K562 (cell line): ENCODE results near the gene MTFMT. TPM values are rescaled to one million over a fixed set of nuclear protein-coding genes. Genes with fewer than 3 reads are reported as not detected.

Experiments
- ETV6 ChIP-seq, 3 experiments: fragments of 150-350 bp in 1 of 3; sonication (generic) in 1 of 3; formaldehyde crosslinking in 1 of 3; IDR thresholded peaks; 2 replicates each; pipeline versions ENCODE4 v1.6.1 to v1.8.0; 2014 to 2022; ENCODE audit warnings: borderline replicate concordance in 2 of 3, low read depth in 2 of 3, antibody characterized with exemption in 1 of 3, low read length in 1 of 3, mild to moderate bottlenecking in 1 of 3, missing genetic modification reagents in 1 of 3
- FOXA3 ChIP-seq, 2 experiments: fragments of 450-650 bp in 1 of 2; sonication (generic) in 1 of 2; formaldehyde crosslinking; IDR thresholded peaks in 1 of 2; conservative IDR thresholded peaks in 1 of 2; 2 replicates each; pipeline versions ENCODE4 v1.4.0 to v1.8.0; 2020 to 2022; ENCODE audit warnings: mild to moderate bottlenecking in 2 of 2, missing genetic modification reagents in 1 of 2
- HIVEP1 ChIP-seq: fragments of 250-450 bp; sonication (Bioruptor Pico); IDR thresholded peaks from 2 replicates; pipeline ENCODE4 v1.4.0; 2020; ENCODE audit warnings: mild to moderate bottlenecking
- IRF2 ChIP-seq: sonication (generic); formaldehyde crosslinking; IDR thresholded peaks from 2 replicates; pipeline ENCODE4 v1.8.1; 2022; ENCODE audit warnings: mild to moderate bottlenecking, missing genetic modification reagents
- KHSRP ChIP-seq: fragments of 450-650 bp; IDR thresholded peaks from 2 replicates; pipeline ENCODE4 v1.6.1; 2017
- MAFF ChIP-seq: IDR thresholded peaks from 2 replicates; pipeline ENCODE4 v1.6.1; 2012; ENCODE audit warnings: low read length, improper control_type of control experiment
- PTBP1 ChIP-seq: fragments of 200-400 bp; formaldehyde crosslinking; IDR thresholded peaks from 2 replicates; pipeline ENCODE4 v1.6.1; 2017; ENCODE audit warnings: low read depth, low read length
- YBX1 ChIP-seq: fragments of 450-650 bp; IDR thresholded peaks from 2 replicates; pipeline ENCODE4 v1.7.1; 2016; ENCODE audit warnings: mild to moderate bottlenecking
- ZNF263 ChIP-seq: sonication (generic); formaldehyde crosslinking; IDR thresholded peaks from 2 replicates; pipeline ENCODE4 v1.8.0; 2022; ENCODE audit warnings: mild to moderate bottlenecking, missing genetic modification reagents, borderline replicate concordance
- polyA plus RNA-seq, 8 experiments: library from polyadenylated mRNA; depleted of rRNA in 4 of 8; stranded (reverse) in 5 of 8; unstranded in 3 of 8; fragments of >200 nt; fragmentation: Nextera tagmentation in 2 of 8; fragmentation: Illumina TruSeq in 1 of 8; extraction: Ambion mirVana in 2 of 8; extraction: Trizol in 1 of 8; gene quantifications; 2 replicates each; pipeline versions ENCODE4 v1.2.1 to v1.2.3, GENCODE V29; 2011 to 2014; ENCODE audit warnings: inconsistent platforms in 1 of 8, missing spikeins in 1 of 8
- total RNA-seq, 7 experiments: library from RNA; depleted of rRNA in 6 of 7; stranded (reverse); fragments of >200 nt in 6 of 7; fragmentation: Illumina TruSeq in 2 of 7; extraction: Trizol in 2 of 7; gene quantifications; 2 replicates each; pipeline versions ENCODE4 v1.2.1 to v1.2.3, GENCODE V29; 2011 to 2021; ENCODE audit warnings: low replicate concordance in 1 of 7
- TF ChIP-seq, protein P1 (sequence below): fragments of 450-650 bp; IDR thresholded peaks from 2 replicates; pipeline ENCODE4 v1.6.1; 2016; ENCODE audit warnings: low read depth
- TF ChIP-seq, protein P2 (sequence below): fragments of 250-450 bp; sonication (Bioruptor Pico); IDR thresholded peaks from 2 replicates; pipeline ENCODE4 v1.8.0; 2022; ENCODE audit warnings: moderate library complexity, mild to moderate bottlenecking, inconsistent platforms
- TF ChIP-seq, protein P3 (sequence below): fragments of 250-450 bp; sonication (Bioruptor Pico); IDR thresholded peaks from 2 replicates; pipeline ENCODE4 v1.5.0; 2021; ENCODE audit warnings: mild to moderate bottlenecking, moderate library complexity
- TF ChIP-seq, protein P4 (sequence below): fragments of 200-800 bp; sonication (Bioruptor generic); IDR thresholded peaks from 2 replicates; pipeline ENCODE4 v1.6.1; 2017; ENCODE audit warnings: missing genetic modification characterization, missing compliant biosample characterization

Gene MTFMT
- total and polyA plus RNA-seq, 9 of the 15 experiments (the other 6 are each of a cell fraction or from before 2014, with no cell fraction given), result 1.4 to 31.1 (median 16.2) TPM

- TF ChIP-seq, protein P1, sequence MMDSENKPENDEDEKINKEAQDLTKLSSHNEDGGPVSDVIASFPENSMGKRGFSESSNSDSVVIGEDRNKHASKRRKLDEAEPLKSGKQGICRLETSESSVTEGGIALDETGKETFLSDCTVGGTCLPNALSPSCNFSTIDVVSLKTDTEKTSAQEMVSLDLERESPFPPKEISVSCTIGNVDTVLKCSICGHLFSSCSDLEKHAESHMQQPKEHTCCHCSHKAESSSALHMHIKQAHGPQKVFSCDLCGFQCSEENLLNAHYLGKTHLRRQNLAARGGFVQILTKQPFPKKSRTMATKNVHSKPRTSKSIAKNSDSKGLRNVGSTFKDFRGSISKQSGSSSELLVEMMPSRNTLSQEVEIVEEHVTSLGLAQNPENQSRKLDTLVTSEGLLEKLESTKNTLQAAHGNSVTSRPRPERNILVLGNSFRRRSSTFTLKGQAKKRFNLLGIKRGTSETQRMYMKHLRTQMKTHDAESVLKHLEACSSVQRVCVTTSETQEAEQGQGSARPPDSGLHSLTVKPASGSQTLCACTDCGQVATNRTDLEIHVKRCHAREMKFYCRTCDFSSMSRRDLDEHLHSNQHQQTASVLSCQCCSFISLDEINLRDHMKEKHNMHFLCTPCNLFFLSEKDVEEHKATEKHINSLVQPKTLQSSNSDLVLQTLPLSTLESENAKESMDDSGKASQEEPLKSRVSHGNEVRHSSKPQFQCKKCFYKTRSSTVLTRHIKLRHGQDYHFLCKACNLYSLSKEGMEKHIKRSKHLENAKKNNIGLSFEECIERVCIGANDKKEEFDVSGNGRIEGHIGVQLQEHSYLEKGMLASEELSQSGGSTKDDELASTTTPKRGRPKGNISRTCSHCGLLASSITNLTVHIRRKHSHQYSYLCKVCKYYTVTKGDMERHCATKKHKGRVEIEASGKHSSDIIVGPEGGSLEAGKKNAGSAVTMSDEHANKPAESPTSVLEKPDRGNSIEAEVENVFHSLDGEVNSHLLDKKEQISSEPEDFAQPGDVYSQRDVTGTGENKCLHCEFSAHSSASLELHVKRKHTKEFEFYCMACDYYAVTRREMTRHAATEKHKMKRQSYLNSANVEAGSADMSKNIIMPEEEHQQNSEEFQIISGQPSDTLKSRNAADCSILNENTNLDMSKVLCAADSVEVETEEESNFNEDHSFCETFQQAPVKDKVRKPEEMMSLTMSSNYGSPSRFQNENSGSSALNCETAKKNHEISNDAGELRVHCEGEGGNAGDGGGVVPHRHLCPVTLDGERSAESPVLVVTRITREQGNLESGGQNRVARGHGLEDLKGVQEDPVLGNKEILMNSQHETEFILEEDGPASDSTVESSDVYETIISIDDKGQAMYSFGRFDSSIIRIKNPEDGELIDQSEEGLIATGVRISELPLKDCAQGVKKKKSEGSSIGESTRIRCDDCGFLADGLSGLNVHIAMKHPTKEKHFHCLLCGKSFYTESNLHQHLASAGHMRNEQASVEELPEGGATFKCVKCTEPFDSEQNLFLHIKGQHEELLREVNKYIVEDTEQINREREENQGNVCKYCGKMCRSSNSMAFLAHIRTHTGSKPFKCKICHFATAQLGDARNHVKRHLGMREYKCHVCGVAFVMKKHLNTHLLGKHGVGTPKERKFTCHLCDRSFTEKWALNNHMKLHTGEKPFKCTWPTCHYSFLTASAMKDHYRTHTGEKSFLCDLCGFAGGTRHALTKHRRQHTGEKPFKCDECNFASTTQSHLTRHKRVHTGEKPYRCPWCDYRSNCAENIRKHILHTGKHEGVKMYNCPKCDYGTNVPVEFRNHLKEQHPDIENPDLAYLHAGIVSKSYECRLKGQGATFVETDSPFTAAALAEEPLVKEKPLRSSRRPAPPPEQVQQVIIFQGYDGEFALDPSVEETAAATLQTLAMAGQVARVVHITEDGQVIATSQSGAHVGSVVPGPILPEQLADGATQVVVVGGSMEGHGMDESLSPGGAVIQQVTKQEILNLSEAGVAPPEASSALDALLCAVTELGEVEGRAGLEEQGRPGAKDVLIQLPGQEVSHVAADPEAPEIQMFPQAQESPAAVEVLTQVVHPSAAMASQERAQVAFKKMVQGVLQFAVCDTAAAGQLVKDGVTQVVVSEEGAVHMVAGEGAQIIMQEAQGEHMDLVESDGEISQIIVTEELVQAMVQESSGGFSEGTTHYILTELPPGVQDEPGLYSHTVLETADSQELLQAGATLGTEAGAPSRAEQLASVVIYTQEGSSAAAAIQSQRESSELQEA, result no peak
- TF ChIP-seq, protein P2, sequence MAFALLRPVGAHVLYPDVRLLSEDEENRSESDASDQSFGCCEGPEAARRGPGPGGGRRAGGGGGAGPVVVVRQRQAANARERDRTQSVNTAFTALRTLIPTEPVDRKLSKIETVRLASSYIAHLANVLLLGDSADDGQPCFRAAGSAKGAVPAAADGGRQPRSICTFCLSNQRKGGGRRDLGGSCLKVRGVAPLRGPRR (CRISPR knock-in tag), result no peak
- TF ChIP-seq MAFF (no peak), PTBP1 (no peak), ETV6 (IDR thresholded peaks at IDR 0.05; ENCODE audit: borderline replicate concordance in 1 of 2, low read depth in 2 of 2, low read length in 1 of 2) (no peak), ETV6 (CRISPR knock-in tag; IDR thresholded peaks at IDR 0.05; ENCODE audit: borderline replicate concordance) (no peak), HIVEP1 (CRISPR knock-in tag) (no peak), IRF2 (CRISPR knock-in tag) (no peak), KHSRP (no peak), ZNF263 (CRISPR knock-in tag) (peak; percentile 95), FOXA3 (CRISPR knock-in tag; conservative IDR thresholded peaks at IDR 0.05 in 1 of 2, IDR thresholded peaks at IDR 0.05 in 1 of 2) (no peak), YBX1 (no peak)
- TF ChIP-seq, protein P3, sequence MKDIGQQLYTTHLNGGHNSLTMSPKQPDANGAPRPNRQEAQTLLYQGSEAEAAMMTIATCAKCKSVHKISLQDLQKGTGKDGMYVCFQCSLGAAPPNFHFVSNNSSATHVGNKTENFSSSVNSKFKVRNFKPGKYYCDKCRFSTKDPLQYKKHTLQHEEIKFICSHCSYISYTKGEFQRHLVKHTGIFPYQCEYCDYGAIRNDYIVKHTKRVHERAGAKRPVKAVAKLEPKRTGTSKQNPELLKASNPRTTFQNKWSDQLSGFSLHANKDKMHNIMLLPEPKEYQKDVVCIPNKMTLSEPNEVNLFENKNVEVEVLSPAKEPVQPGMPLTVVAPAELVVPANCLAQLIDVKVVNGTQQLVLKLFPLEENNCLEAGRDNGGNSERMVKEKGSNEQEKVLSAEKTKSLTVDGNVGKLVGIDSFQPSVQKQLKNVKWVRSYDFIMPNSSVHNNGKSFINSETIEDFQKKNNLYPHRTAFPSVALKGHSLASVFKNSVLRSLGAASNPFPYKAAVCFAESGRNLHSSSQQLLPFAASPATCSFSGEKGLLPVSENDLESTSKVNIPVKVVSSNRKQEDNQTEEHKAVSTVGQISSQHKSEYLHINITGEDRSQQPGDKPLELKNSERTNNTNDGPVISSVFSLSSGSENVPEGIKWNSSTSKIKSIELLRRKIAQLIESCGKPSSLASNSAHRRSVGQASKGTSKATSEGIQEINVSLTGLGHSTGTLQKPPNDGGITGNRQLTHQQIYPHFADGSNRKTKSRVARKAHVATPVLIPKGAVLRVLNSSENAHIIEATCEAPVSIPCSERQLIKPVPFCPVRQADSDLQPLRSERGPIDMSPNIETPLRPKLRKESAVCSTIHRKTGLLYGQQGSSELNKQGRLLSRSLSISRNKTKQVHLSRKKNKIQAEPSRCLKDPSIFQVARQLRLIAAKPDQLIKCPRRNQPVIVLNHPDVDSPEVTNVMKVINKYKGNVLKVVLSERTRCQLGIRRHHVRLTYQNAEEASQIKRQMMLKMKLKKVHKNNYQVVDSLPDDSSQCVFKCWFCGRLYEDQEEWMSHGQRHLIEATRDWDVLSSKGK (CRISPR knock-in tag), result no peak
- TF ChIP-seq, protein P4, sequence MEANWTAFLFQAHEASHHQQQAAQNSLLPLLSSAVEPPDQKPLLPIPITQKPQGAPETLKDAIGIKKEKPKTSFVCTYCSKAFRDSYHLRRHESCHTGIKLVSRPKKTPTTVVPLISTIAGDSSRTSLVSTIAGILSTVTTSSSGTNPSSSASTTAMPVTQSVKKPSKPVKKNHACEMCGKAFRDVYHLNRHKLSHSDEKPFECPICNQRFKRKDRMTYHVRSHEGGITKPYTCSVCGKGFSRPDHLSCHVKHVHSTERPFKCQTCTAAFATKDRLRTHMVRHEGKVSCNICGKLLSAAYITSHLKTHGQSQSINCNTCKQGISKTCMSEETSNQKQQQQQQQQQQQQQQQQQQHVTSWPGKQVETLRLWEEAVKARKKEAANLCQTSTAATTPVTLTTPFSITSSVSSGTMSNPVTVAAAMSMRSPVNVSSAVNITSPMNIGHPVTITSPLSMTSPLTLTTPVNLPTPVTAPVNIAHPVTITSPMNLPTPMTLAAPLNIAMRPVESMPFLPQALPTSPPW, result peak; percentile 39; the same call in 1 of the 2 replicates
Measured at GRCh38 chr15:65028921-65029735, at the start of gene MTFMT (continued).
